ENCODE results near the gene RPS18.

Gene RPS18

DNA sequence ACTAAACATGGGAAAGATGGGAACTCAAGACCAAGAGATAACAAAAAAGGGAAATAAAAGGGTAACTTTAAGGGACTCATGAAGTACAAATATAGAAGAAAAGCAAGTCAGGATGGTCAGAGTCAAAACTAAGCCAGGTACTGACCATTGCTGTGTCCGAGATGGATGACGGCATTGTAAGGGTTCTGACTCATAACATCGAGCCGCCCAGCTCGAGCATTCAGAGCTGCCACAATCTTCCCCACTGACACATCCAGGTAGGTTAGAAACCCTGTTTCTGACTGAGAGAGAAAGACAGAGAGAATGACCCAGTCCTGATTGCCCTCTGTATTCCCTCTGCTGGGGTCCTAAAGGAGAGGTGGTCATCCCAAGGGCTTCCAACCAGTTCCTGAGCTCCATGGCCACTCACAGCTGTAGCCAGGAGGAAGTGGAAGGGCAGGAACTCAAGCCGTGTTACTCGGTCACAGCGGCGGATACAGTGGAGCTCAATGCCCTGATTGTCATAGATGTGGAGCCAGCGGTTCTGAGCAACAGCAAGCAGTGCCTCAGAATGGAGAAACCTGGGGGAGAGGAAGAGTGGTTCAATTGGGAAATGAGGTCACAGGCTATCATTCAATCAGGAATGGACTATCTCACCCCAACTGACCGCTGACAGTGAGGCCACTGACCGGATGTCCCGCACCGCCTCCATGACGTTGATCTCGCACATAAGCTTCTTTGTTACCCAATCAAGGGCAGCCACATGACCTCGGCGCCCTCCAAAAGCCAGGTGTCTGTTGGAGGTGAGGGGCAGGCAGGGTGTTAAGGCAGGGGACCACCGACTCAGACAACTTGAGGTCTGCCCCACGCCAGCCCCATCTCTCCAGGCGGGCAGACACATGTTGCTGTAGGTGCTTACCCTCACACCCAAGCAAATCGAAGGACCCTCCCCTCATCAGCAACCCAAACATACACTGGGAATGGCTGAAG lies 15.4 kb downstream of the RPS18 start:
- TF ChIP-seq, protein P1, sequence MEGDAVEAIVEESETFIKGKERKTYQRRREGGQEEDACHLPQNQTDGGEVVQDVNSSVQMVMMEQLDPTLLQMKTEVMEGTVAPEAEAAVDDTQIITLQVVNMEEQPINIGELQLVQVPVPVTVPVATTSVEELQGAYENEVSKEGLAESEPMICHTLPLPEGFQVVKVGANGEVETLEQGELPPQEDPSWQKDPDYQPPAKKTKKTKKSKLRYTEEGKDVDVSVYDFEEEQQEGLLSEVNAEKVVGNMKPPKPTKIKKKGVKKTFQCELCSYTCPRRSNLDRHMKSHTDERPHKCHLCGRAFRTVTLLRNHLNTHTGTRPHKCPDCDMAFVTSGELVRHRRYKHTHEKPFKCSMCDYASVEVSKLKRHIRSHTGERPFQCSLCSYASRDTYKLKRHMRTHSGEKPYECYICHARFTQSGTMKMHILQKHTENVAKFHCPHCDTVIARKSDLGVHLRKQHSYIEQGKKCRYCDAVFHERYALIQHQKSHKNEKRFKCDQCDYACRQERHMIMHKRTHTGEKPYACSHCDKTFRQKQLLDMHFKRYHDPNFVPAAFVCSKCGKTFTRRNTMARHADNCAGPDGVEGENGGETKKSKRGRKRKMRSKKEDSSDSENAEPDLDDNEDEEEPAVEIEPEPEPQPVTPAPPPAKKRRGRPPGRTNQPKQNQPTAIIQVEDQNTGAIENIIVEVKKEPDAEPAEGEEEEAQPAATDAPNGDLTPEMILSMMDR (IDR thresholded peaks at IDR 0.05; ENCODE audit: borderline replicate concordance, insufficient read depth, low read depth, low read length), result no peak

DNA sequence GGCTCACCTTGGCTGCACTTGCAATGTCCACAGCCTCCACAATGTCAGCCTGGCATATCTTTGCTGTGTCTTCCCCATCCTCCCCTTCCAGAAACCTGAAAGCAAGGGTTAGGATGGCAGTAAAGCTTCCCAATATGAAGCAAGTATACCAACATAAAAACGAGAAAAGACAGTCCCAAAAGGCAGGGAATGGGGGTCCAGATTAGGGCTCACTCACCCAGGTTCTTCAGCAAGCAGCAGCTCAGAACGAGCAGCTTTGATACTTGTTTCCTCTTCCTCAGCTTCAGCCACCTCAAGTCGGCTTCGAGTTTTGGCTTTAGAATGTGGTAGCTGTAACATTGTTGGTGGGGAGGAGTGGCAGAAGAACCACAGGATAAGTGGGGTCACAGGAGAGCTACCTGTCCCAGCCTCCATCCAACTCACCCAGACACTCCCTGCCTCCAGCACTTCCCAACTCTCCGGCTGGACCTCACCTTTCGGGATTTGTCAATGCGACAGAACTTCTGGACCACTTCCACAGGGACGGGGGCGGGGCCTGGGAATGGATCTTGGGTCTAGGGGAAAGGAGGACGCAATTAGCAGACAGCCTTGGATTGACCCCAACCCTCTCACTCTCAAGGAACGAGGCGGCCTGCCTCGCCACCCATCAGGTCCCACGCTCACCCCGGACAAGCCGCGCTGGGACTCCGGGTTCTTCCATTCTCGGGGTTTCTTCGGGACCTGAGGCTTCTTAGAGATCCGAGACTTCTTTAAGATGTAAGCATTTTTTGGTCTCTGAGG lies 16.5 kb downstream of the RPS18 start:
- H3K4me3 ChIP-seq (ENCODE audit: low read depth, low read length), result peak overlapping the region; percentile 64

More for the DNA sequence above, 15.4 kb downstream of the RPS18 start:
- no peak overlapping the region for H3K4me3 ChIP-seq (ENCODE audit: low read depth, low read length)

DNA sequence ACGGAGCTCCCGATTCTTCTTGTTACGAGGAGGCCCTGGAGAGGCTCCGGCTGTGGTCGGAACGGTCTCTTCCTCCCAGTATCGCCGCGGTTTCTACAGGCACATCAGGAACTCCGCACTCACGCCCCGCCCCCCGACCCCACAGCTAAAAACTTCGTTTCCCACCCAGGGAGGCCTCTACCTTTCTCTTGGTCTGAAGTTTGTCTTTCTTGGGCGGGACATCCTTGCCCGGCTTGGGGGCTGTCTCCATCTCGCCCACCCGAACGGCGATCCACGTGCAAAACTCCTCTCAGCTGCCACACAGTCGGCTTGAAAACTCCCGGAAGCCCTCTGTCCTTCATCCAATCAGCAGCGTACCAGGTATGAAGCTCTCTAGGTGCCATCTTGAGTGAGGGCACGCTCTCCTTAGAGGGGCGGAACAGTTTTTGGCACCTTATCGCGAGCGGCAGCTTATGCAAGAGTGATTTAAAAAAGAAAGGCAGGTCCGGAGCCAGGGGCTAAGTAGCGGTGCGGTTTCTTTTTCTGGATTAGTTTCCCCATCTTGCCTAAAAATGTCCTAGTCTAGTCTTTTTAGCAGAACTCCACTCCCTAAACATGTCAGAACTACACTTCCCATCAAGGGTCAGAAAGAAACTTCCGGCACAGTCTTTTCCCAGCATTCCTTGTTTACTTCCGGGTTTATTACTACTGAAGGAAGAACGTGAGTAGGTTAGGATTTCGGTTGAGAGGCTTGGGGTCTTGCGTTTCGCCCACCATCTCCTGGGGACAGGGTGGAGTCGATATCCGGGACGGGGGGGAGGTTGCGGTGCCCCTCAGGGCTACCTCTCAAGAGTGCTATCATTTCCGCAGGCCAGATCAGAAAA lies 17.3 kb downstream of the RPS18 start, which contains the start of the genes PFDN6 and WDR46:
Gene PFDN6 (plus strand): TSS at position 681 of the 863 bp plus-strand sequence. CDS start 256 bp downstream, outside the sequence.
Gene WDR46 (minus strand): TSS at position 319 of the 863 bp plus-strand sequence. CDS start 69 bp downstream, at position 250.
- TF ChIP-seq, protein P1 (IDR thresholded peaks at IDR 0.05; ENCODE audit: borderline replicate concordance, insufficient read depth, low read depth, low read length), result no peak
- peak within 1 kb of the TSS; percentile 64 for H3K4me3 ChIP-seq (ENCODE audit: low read depth, low read length)

More for the DNA sequence above, 16.5 kb downstream of the RPS18 start:
- TF ChIP-seq, protein P1 (IDR thresholded peaks at IDR 0.05; ENCODE audit: borderline replicate concordance, insufficient read depth, low read depth, low read length), result no peak

DNA sequence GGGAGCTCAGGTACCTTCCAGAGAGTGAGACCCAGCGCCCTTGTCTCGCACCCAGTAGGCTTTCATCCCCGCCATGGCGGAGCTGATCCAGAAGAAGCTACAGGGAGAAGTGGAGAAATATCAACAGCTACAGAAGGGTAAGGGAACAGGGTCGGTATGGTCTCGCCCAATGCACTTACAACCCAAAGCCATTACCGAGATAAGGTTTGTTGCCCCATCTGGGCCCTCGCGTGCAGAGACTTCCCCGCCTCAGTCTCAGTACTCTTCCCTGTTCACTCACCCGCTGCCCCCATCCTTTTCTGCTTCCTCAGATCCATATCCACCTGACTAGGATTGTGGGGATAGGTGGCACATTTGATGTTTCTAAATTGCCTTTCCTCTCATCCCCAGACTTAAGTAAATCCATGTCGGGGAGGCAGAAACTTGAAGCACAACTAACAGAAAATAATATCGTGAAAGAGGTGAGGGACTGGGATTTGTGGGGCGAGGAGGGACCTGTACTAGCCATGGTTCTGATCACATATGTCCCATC lies 18.0 kb downstream of the RPS18 start:
- TF ChIP-seq, protein P1 (IDR thresholded peaks at IDR 0.05; ENCODE audit: borderline replicate concordance, insufficient read depth, low read depth, low read length), result no peak
- peak overlapping the region; percentile 64 for H3K4me3 ChIP-seq (ENCODE audit: low read depth, low read length)

DNA sequence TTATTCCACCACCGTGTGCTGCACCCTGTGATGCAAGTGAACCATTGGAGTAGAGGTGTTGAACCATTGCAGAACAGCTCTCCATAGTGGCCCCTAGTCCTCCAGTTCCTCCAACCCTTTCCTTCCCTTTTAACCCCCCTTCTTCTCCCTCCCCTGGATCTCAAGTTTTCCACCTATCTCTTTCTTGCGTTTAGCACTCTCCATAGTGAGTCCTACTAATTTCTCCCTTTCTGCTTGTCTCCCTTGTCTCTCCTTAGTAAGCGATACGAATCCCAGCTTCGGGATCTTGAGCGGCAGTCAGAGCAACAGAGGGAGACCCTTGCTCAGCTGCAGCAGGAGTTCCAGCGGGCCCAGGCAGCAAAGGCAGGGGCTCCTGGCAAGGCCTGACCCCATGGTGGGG lies 18.6 kb downstream of the RPS18 start:
- TF ChIP-seq, protein P1 (IDR thresholded peaks at IDR 0.05; ENCODE audit: borderline replicate concordance, insufficient read depth, low read depth, low read length), result no peak
- peak overlapping the region; percentile 64 for H3K4me3 ChIP-seq (ENCODE audit: low read depth, low read length)

All from GM12875 (cell line).